C1 segment of cervical spinal cord (tissue), 14 donors: ENCODE data around the gene PLXNA4.

Experiments used
- DNase-seq, 14 donors: peaks; one replicate each; lab custom pipeline; 2025; lab: John Stamatoyannopoulos, UW

Gene PLXNA4

DNA sequence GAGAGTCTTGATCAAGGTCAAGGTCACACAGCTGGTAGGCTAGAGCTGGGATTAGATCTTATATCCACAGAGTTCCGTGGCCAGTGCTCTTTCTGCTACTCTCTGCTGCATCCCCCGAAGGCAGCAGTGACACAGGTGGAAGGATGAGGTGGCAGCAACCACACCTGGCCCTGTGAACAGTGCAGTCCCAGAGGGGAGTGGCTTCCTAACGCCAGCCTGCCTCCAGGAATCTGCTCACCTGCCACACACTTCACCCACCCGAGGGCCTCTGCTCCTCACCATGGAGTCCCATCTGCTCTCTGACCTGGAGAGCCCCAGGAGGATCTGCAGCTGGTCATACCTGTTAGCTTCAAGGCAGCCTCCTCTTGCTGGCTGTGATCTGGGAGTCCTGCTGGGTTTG lies 484.2 kb downstream of the PLXNA4 start:
- DNase-seq: no peak

GRCh38 chr7:132091706-132092105 lies 484.6 kb downstream of the PLXNA4 start:
- DNase-seq: no peak

DNA sequence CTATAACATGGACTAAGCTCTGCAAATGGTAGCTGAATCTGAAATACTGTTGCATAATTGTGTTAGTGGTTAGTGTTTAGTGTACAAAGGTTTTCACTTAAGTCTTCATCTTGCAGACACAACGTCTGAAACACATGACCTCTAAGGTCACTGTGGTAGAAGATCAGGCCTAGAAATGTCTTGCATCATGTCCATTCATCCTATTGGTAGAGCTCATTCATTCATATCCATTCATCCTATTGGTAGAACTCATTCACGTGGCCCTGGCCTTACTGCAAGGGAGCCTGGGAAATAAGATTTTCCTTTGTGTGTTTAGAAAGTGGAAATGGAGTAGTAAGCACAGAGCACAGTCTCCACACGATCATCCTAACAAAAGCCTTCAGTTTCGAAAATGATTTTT lies 485.8 kb downstream of the PLXNA4 start:
- DNase-seq: no peak

DNA sequence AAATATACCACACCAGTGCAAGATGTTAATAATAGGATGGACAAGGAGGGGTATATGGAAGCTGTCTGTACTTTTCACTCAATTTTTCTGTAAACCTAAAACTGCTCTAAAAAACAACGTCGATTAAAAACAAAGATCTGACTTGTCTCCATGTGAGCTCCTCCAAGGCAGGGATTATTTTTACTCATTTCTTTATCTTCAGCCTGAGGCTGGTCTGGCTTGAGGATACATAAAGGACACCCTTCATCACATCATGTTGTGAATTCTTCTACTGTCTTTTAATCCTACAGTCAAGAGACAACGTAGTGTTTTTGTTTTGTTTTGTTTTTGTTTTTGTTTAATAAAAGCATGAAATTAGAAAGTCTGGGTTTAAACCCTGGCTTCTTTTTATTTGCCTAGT lies 486.9 kb downstream of the PLXNA4 start:
- DNase-seq: no peak

DNA sequence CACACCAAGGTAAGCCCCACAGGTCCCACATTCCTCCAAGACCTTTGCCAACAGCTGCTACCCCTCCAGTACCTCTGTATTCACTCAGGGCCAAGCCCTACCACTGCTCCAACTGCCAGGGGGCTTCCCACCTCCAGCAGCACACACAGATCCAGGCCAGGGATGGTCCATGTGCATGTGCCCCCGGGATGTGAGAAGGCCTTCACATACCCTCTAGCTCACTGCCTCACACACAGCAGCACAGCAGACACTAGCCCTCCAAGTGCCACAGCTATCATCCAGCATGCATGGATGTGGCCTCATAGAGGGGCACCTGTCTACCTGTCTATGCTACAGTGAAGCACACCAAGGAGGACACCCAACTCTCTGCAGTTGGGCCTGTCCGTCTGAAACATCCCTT lies 488.8 kb downstream of the PLXNA4 start:
- no peak for DNase-seq

DNA sequence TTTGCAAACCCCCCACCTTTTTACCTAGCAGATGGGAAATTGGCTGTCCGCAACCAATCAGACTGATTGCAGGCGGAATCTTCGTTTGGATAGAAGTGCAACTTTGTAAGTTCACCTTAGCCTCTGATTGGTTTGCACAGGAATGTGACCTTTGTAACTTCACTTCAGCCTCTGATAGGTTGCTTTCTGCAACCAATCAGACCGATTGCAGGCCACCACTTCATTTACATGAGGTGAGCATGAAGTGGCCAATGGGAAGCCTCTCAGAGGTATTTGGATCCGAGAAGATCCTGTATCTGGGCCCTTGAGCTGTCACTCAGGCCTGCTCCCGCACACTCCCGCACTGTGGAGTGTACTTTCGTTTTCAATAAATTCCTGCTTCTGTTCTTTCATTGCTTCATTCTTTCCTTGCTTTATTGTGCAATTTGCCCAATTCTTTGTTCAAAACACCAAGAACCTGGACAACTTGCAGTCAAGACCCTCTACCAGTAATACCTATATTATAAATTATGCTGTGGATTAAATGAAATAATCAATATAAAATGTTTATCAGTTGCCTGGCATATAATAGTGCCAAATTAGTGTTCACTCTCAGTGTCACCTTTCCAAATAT lies 491.4 kb downstream of the PLXNA4 start:
- no peak for DNase-seq

DNA sequence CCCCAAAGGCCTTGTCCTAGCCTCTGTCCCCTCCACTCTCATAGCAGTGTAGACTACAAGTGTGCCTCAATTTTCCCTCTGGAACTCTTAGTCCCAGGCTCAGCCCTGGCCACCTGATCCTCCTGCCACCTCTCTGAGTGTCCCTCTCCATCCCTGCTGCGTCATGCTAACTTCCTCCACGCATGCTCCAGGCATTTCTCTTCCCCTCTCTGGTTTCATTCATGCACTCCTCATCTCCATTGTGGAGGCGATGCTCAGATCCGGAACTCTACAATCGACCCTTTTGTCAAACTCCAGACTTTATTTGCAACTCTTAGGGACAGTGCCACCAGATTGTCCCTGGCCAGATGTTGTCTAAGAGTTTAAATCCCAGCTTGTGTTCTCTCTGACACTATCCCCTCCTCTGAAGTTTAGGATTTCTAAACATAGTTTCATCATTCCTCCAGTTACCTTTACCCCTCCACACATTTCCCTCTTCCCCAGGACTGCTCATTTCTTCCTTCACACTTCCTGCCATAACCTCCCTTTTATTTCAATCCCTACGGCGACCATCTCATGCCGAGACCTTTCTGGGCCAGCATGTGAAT lies 492.6 kb downstream of the PLXNA4 start:
- no peak for DNase-seq

DNA sequence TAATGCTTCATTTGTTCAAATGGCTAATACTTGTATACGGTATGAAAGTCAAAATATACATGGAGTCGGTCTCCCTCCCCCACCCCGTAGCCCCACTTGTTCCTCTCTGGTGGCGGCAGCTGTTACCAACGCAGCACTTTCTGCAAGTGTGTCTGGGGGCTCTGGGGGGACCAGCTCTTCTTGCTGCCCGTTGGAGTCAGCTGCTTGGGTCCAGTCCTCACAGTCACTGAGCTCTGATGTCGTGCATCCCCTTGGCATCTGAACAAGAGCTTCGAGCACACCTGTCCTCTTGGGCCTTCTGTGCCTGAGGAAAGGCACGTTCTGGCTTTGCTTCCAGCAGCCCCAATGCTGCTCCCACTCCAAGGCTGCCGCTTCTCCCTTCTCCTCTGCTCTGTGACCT lies 493.1 kb downstream of the PLXNA4 start:
- DNase-seq: no peak

DNA sequence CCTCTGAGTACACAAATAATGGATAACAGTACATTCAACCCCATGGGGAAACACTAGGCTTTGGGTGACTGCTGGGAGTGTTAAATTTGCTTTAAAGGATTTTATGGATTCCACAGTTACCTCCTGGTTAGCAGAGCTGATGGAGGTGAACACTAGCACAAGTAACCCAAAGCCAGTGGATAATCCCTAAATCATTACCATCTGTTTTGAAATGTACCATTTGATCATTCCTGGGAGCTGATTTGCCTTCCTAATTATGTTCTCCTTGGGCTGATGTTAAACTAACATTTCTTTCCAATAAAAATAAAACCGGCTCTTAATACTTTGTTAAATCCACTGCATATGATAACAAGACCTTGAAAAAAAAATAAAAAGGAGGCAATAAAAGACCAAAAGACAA lies 493.9 kb downstream of the PLXNA4 start:
- no peak for DNase-seq

DNA sequence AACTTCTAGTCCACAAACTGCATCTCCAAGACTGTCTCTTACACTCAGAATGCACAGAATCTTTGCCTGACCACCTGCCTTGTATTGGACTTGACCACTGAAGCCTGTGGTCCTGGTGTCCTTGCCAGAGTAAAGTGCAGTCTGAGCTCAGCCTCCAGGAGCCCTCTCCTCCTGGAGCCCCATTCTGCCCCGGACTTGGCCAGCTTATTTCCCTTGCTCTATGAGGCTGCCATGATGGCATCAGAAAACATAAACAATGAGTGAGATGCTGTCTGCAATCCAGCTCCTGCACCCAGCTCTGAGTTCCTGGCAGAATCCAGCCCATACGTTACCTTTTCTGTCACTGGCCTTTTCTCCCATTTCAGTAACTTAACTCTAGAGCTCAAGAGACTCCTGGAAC lies 494.6 kb downstream of the PLXNA4 start:
- DNase-seq: no peak

GRCh38 chr7:132080967-132081668 lies 495.2 kb downstream of the PLXNA4 start:
- peak in 3 of 14 donors; percentile 19 to 30 (median 20) for DNase-seq

DNA sequence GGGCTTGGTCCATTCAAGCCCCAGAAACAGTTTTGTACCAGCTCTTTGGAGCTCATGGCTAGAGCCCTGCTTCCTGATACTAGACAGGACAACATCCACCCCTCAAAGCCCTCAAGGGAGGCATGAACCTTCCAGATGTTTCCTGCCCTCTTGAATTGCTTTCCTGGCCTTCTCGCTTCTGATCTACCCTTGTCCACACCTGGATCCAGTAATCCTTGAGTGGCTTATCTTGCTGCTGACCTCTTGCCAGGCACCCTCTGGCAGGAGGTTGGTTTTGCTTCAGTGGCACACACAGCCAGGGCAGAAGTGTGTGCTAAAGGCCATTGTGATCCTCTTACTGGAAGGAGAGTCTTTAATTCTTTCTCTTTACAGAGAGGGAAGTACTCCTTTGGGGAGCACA lies 495.8 kb downstream of the PLXNA4 start:
- DNase-seq: no peak

DNA sequence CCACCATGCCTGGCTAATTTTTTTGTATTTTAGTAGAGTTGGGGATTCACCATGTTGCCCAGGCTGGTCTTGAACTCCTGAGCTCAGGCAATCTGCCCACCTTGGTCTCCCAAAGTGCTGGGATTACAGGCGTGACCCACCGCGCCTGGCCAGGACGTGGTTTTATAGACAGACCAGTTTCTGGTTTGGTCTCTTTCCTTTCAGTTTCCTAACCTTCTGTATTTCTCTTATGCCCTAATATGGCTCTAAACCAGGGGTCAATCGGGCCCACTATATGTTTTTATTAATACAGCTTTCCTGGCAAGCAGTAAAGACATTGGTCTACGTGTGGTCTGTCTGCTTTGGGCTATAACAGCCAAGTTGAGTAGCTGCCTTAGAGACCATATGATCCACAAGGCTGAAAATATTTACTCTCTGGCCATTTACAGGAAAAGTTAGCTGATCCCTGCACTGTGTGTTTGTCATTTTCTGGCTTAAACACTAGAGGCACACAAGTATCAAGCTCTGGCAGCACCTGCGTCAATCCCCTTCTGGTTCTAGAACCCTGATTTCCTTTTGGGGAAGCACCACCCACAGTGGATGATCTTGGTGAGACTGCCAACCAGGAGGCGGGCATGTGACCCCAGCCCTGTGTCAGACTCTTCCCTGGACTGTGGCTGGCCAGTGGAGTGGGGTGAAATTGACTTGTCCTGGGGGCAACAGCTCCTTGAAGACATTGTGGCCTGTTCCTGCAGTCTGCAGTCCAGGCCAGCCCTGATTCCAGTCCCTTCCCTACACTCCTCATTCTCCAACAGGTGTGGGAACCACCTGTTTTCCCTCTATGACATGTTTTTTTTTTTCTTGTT lies 497.2 kb downstream of the PLXNA4 start:
- no peak for DNase-seq

DNA sequence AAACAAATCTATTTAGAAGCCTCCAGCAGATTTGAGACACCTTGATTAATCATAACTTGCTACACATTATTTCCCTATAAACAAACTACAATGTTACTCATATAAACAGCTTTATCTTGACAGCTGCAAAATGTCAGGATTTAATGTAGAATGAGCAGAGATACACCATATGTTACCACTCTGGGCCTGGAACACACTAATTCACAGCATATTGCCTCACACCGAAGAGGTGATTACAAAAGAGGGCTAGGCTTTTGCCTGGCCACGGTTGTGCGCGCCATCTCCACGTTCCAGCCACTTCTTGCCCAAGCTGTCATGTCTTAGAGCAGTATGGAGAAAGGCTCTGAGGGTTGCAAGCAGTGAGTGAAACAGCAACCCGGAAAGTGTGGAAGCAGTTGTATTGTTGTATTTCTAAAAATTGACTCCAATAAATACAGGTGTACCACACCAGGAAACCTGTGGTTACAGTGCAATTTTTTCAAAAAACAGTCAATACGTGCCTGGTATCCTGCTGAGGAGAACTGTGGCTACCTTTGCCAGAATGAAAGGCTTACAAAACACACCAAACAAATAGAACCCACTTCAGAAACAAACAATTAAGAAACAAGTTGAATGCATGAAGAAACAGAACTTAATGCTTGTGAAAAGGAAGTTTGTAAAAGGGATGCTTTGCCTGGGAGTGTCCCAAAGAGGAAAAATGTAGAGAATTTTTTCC lies 498.1 kb downstream of the PLXNA4 start:
- no peak for DNase-seq

DNA sequence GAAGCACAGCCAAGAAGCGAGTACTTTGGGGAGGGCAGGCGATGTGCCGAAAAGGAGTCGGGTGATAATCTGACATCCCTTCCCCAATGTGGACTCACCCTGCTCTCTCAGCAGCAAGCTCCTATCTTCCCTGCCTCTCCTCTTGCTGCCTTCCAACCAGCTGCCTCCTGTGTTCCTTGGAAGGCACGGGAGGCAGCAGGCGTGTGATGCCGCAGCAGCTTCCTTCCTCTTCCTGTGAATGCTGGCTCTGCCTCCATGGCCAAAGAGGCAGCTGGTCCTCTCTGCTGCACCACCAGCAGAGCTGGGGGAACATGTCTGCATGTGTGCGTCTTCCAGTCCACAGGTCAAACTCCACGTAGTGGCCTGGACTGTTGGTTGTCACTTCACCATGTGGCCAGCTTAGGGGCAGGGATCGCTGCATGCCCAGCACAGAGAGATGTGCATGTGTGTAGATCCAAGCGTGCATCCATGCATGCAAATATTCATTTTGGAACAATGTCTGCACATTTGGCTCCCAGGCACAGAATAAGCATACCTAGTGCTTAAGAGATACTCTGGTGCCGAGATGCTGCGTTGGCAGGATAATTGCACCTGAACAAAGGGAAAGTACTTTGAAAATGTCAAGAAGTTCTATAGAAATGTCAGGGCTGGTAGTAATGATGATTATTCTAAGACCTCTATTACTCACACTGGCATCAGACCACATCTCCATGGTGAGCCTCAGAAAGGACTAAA lies 499.8 kb downstream of the PLXNA4 start:
- DNase-seq: peak in 2 of 14 donors; percentile 28 to 83

DNA sequence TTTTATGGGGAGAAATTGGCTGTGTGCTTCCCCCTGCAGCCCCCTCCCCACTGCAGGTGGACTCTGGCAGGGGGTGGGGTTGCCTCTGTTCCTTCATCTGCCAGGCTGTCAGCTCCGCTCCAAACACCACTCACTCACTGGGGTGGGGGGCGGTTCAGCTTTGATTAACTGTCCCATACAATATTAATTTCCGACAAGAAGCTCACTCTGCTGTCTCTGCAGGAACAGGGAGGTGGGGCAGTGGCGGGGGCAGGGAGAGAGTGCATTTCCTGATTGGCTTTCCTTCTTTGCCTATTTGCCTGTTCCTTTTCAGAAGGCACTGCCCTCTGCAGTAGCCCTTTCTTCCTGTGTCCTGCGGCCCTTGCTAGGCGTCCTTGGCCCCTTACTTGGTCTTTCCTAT lies 500.8 kb downstream of the PLXNA4 start:
- no peak for DNase-seq

DNA sequence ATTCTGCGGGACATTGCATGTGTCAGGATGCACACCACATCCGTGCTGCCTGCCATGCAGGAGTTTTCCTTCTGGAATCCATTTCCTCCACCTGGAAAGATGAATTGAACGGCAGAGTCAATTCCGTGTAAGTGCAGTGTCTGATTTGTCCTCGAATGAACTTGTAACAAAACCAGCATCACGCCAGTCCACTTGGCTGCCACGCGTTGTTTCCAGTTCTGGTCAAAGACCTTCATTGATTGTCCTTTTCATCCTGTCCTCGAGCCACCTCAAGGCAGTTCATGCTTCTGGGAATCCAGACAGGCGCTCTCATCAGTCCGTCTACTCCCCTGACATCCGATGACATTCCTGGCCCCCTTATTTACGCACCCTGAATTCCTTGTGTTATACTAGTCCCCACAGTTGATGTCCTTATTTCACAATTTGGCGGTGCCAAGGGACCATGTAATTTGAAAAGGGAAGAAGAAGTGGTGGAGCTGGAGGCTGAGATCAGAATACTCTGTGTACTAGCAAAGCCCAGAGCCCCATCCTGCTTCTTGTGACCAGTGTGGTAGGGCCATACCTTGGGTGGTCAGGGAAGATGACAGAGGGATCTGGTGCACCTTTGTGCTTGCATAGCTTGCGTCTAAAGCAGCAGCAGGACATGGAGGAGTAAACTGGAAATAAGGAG lies 502.2 kb downstream of the PLXNA4 start:
- peak in 2 of 14 donors; percentile 37 to 70 for DNase-seq
